Measurements from ENCODE around the gene CXXC5. TPM values are rescaled to one million over a fixed set of nuclear protein-coding genes. Genes with fewer than 3 reads are reported as not detected.

CXXC5 gene
- total RNA-seq, 1 experiment from 2014 or later = 85.0 TPM

DNA sequence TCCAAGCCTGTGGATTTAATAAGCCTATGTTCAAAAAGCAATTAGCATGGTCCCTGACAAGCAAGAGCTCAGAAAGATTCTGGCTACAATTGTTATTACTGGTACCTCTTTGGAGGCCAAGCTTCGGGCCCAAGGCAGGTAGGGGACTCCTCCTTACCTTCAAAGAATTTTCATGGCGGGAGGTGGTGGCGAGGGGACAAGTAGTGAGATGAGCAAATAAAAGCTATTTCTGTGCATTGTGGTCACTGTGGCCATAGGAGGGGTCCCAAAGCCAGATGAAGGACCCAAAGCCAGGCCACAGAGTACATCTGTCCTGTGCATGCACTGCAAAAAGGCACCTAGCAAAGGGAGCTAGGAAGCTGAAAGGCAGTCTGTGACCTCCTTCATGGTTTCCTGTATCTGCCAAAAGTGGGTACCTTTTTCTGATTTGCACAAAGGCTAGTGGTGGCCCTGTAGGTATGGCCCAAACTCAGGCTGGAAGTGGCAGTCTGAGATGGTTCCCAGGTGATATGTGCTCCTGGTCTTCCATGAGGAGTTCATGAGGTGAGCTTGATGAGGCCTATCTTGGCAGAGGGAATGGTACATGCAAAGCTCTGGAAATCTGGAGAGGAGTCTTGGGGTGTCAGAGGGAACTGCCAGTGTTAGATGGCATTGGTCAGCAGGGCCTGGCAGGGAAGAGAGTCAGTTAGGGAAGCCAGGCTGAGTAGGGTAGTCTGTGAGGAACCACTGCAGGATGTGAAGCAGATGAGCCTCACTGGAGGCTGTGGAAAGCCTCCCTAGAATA lies 3.3 kb upstream of the CXXC5 start:
- H3K9me3 ChIP-seq (ENCODE audit: control insufficient read depth, insufficient read depth, low read depth, low read length) = no peaks in the 10 kb centered on the region
- H3K4me3 ChIP-seq (ENCODE audit: low read depth in 2 of 2, low read length in 2 of 2) = no peak overlapping the region
- H3K36me3 ChIP-seq (ENCODE audit: control insufficient read depth, insufficient read depth, low read length) = no peaks in the 10 kb centered on the region; the same call in 1 of the 2 replicates
- TF ChIP-seq TCF7L2 (IDR thresholded peaks at IDR 0.05; ENCODE audit: low read depth, low read length) (no peak), SIN3A (IDR thresholded peaks at IDR 0.05; ENCODE audit: borderline replicate concordance, insufficient read depth, low read depth, low read length) (no peak), REST (IDR thresholded peaks at IDR 0.05; ENCODE audit: insufficient read depth in 1 of 2, low read depth in 2 of 2, low read length in 1 of 2) (no peak), POLR2AphosphoS5 (IDR thresholded peaks at IDR 0.05; ENCODE audit: low read depth, low read length) (no peak), CTCF (IDR thresholded peaks at IDR 0.05) (no peak)
- ATAC-seq = no peak
- H3K27ac ChIP-seq (ENCODE audit: low read length) = peak overlapping the region; percentile 79; the same call in 1 of the 2 replicates
- POLR2A ChIA-PET = no interaction called here
- H3K4me1 ChIP-seq (ENCODE audit: control insufficient read depth, insufficient read depth, low read length) = peaks cover 41% of the 10 kb centered on the region
- H3K27me3 ChIP-seq (ENCODE audit: control insufficient read depth, insufficient read depth, low read length) = no peaks in the 10 kb centered on the region
- intact Hi-C loops (cut with micrococcal nuclease; ENCODE audit: unreplicated experiment) (no loop called here), in situ Hi-C loops (cut with HindIII; ENCODE audit: low pct_unique_long_range_greater_than_20kb, low sequenced_read_pairs) (no loop called here)
- BruUV-seq (replicated peaks) = no TSS peak
- no peak for DNase-seq (ENCODE audit: low read depth, low spot score)
- CTCF ChIA-PET = interaction anchor here (1.3 kb wide), 1 partner anchor 46 kb away, joined by 6 read pairs; no protein-coding TSS in a partner anchor

DNA sequence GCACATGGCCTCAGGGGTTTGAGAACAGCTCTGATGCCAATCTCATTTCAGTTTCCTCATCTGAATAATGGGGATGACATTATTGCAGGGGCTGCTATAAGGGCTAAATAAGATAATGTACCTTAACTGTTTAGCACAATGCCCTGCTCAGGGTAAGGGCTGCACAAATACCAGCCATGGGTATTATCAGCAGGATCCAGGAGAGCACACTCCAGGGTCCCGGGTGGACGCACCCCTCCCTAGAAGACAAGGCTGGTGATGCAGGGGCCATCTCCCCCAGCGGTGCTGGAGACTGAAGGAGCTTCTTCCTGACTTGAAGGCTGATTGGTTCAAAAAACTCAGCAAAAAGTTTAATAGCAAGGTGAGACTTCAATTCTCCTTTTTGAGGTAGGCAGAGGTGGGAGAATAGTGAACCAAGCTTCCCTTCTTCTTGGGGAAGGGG lies 2.7 kb upstream of the CXXC5 start:
- POLR2A ChIA-PET = no interaction called here
- in situ Hi-C loops (cut with HindIII; ENCODE audit: low pct_unique_long_range_greater_than_20kb, low sequenced_read_pairs) = no loop called here

More for the DNA sequence above, 2.7 kb upstream of the CXXC5 start:
- intact Hi-C loops (cut with micrococcal nuclease; ENCODE audit: unreplicated experiment) = no loop called here
- no TSS peak for BruUV-seq (replicated peaks)
- Histone ChIP-seq H3K27ac (ENCODE audit: low read length) (0 out of 2 replicates have a peak overlapping the region, but pooled peaks have one; percentile 4), H3K4me3 (ENCODE audit: low read depth in 2 of 2, low read length in 2 of 2) (no peak overlapping the region), H3K4me1 (ENCODE audit: control insufficient read depth, insufficient read depth, low read length) (peaks cover 35% of the 10 kb centered on the region), H3K36me3 (ENCODE audit: control insufficient read depth, insufficient read depth, low read length) (no peaks in the 10 kb centered on the region; the same call in 1 of the 2 replicates), H3K9me3 (ENCODE audit: control insufficient read depth, insufficient read depth, low read depth, low read length) (no peaks in the 10 kb centered on the region), H3K27me3 (ENCODE audit: control insufficient read depth, insufficient read depth, low read length) (no peaks in the 10 kb centered on the region)
- no peak for TF ChIP-seq CTCF (IDR thresholded peaks at IDR 0.05)
- TF ChIP-seq TCF7L2 (IDR thresholded peaks at IDR 0.05; ENCODE audit: low read depth, low read length) = no peak
- TF ChIP-seq SIN3A (IDR thresholded peaks at IDR 0.05; ENCODE audit: borderline replicate concordance, insufficient read depth, low read depth, low read length) = no peak
- no peak for TF ChIP-seq REST (IDR thresholded peaks at IDR 0.05; ENCODE audit: insufficient read depth in 1 of 2, low read depth in 2 of 2, low read length in 1 of 2)
- TF ChIP-seq POLR2AphosphoS5 (IDR thresholded peaks at IDR 0.05; ENCODE audit: low read depth, low read length) = no peak
- DNase-seq (ENCODE audit: low read depth, low spot score) (no peak), ATAC-seq (no peak)
- CTCF ChIA-PET = interaction anchor here (1.3 kb wide), 1 partner anchor 45 kb away, joined by 6 read pairs; no protein-coding TSS in a partner anchor

All from Panc1 (cell line).